DOHH2 (cell line): ENCODE measurements around the gene ORC5.

Experiments used
- CTCF ChIP-seq: fragments of 200-600 bp; sonication (generic); IDR thresholded peaks from one replicate; pipeline ENCODE4 v1.5.1; 2014; ENCODE audit warnings: antibody characterized with exemption, mild to moderate bottlenecking, low read depth, low read length; ENCODE audit not compliant: poor library complexity, severe bottlenecking
- EZH2phosphoT487 ChIP-seq: fragments of 200-600 bp; sonication (generic); IDR thresholded peaks from 2 replicates; pipeline ENCODE4 v1.6.1; 2017; ENCODE audit warnings: borderline replicate concordance, mild to moderate bottlenecking, antibody characterized with exemption, low read length, moderate library complexity, mixed read lengths

- TF ChIP-seq CTCF, result no peak
- no peak for TF ChIP-seq EZH2phosphoT487
These were observed 15.4 kb downstream of the ORC5 start for GRCh38 chr7:104192434-104192833.
